Neural progenitor cell (in vitro differentiated cells): ENCODE measurements around the gene XPC.

Source experiments
- EZH2 ChIP-seq: fragments of 200-600 bp; sonication (generic); IDR thresholded peaks from 2 replicates; pipeline ENCODE4 v1.6.1; 2017; ENCODE audit warnings: antibody characterized with exemption, mild to moderate bottlenecking, moderate library complexity
- EZH2phosphoT487 ChIP-seq: fragments of 200-600 bp; sonication (generic); IDR thresholded peaks from 2 replicates; pipeline ENCODE4 v1.6.1; 2017; ENCODE audit warnings: antibody characterized with exemption
- TF ChIP-seq, protein P1 (sequence below): fragments of 200-600 bp; sonication (generic); IDR thresholded peaks from 2 replicates; pipeline ENCODE4 v1.5.1; 2017; ENCODE audit warnings: antibody characterized with exemption, mild to moderate bottlenecking

DNA sequence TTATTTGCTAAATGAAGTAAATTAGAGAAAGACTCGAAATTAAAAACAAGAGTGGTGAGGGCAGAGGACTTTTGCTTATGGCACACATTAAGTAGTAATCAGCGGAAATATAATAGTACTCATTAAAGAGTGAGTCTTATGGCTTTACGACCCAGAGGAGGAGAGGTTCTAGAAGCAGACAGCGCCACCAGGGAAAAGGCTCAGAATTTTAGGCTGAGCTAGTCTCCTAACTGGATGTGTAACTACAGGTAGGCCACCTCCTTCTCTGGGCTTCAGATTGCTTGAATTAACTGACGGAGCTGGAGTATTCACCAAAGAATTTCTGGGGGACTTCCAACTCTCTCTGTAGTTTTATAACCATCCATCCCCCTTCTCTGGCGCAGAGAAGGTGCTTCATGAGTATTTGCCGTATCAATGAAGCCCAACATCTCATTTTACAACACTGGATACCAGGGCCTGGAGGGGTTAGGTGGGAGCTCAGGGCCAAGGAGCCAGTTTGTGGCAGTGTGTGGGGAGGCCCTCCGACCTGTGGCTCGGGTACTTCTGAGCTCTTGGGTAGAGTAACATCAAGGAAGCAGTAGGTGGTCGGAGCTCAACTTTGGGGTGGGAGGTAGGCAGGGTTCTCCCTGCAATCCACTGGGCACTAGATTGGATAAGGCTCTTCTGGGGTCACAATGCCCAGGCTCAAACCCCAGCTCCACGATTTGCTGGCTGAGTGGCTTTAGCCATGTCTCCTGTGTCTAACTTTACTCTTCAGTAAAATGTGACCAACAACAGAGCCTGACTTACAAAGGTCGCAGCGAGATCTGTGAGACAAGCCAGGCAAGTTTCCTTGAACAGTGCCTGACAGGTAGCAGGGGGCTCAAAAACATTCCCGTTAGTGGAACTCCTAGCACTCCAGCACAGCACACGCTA lies 54.8 kb downstream of the XPC start:
- TF ChIP-seq EZH2 (no peak), EZH2phosphoT487 (no peak)
- TF ChIP-seq, protein P1, sequence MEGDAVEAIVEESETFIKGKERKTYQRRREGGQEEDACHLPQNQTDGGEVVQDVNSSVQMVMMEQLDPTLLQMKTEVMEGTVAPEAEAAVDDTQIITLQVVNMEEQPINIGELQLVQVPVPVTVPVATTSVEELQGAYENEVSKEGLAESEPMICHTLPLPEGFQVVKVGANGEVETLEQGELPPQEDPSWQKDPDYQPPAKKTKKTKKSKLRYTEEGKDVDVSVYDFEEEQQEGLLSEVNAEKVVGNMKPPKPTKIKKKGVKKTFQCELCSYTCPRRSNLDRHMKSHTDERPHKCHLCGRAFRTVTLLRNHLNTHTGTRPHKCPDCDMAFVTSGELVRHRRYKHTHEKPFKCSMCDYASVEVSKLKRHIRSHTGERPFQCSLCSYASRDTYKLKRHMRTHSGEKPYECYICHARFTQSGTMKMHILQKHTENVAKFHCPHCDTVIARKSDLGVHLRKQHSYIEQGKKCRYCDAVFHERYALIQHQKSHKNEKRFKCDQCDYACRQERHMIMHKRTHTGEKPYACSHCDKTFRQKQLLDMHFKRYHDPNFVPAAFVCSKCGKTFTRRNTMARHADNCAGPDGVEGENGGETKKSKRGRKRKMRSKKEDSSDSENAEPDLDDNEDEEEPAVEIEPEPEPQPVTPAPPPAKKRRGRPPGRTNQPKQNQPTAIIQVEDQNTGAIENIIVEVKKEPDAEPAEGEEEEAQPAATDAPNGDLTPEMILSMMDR, result no peak
